Coronary artery (tissue), 2 donors: ENCODE results near the gene PI4K2A.

Experiments used
- DNase-seq: peaks from one replicate; pipeline ENCODE4 v3.0.0-alpha.2; 2017; ENCODE audit warnings: low spot score
- H3K27ac ChIP-seq, 2 donors: fragments of 200-600 bp; sonication (generic); one replicate each; pipeline ENCODE4 v1.5.1; 2016 to 2019
- H3K4me3 ChIP-seq: fragments of 200-600 bp; sonication (generic); 2 replicates; pipeline ENCODE4 v1.5.1; 2016; ENCODE audit warnings: mild to moderate bottlenecking, moderate library complexity
- TF ChIP-seq, protein P1 (sequence below): fragments of 200-600 bp; sonication (generic); IDR thresholded peaks from one replicate; pipeline ENCODE4 v1.5.1; 2019; ENCODE audit warnings: antibody characterized with exemption

The PI4K2A gene

GRCh38 chr10:97715259-97715874, 74.9 kb downstream of the PI4K2A start:
- DNase-seq: no peak
- peak overlapping the region; percentile 81 for H3K4me3 ChIP-seq
- peak overlapping the region; percentile 93 to 96 for H3K27ac ChIP-seq
- TF ChIP-seq, protein P1, sequence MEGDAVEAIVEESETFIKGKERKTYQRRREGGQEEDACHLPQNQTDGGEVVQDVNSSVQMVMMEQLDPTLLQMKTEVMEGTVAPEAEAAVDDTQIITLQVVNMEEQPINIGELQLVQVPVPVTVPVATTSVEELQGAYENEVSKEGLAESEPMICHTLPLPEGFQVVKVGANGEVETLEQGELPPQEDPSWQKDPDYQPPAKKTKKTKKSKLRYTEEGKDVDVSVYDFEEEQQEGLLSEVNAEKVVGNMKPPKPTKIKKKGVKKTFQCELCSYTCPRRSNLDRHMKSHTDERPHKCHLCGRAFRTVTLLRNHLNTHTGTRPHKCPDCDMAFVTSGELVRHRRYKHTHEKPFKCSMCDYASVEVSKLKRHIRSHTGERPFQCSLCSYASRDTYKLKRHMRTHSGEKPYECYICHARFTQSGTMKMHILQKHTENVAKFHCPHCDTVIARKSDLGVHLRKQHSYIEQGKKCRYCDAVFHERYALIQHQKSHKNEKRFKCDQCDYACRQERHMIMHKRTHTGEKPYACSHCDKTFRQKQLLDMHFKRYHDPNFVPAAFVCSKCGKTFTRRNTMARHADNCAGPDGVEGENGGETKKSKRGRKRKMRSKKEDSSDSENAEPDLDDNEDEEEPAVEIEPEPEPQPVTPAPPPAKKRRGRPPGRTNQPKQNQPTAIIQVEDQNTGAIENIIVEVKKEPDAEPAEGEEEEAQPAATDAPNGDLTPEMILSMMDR: no peak

DNA sequence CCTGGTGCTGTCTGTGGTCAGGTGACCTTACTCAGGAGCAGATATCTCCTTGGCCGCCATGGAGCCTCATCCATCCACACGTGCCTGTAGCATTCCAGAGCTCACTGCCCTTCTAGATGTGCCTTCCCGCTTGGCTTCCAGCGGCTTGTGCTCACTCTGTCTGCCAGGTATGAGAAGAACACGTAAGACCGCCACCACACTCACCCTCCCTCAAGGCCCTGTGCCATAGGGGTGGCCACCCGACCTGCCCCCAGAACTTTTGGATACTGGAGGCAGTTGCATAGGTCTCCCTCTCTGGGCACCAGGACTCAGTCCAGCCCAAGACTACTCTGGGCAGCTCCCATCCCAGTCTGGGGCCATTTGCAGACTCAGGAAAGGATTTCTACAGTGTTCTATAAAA, 77.2 kb downstream of the PI4K2A start:
- H3K27ac ChIP-seq: peak overlapping the region; percentile 93 to 96
- TF ChIP-seq, protein P1: no peak
- DNase-seq: no peak
- H3K4me3 ChIP-seq: no peak overlapping the region

DNA sequence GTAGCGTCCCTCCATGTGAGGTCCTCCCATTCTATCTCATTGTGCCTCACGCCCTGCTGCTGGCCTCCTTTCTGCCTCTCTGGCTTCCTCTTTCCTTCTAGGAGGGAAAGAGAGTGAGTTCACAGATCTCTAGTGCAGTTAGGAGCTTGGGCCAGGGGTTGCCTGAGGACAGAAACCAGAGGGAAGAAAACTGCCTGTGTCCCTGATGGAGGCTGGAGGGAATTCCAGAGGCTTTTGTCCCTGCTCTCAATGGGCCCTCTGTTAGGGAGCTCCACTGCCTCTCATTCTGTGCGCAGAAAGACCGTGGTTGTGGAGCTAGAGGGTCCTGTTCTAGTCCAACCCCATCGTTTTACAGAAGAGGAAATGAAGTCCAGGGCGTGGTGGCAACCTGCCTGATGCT, 77.7 kb downstream of the PI4K2A start:
- Histone ChIP-seq H3K27ac (peak overlapping the region; percentile 93 to 96), H3K4me3 (peak overlapping the region; percentile 4)
- DNase-seq: no peak
- TF ChIP-seq, protein P1: no peak

GRCh38 chr10:97718659-97719142, 78.2 kb downstream of the PI4K2A start:
- TF ChIP-seq, protein P1: no peak
- no peak for DNase-seq
- peak overlapping the region; percentile 4 for H3K4me3 ChIP-seq
- peak overlapping the region; percentile 93 to 96 for H3K27ac ChIP-seq

DNA sequence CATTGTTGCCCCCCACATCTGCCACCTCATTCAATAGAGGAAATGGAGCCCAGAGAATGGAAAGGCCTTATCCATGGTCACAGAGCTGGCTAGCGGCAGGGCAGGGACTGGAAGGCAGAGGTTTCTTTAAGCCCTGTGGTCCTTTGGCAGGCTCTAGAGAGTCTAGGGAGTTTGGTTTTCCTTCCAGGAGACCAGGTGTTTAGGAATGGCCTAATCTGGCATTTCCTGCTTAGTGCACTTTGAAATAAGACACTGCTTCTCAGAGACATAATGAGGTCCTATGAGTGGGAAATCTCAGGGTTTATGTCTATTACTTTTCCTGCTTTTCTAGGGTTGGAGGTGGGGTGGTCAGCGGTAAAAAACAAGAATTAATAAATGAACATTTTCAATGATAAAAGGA, 79.1 kb downstream of the PI4K2A start:
- H3K27ac ChIP-seq: peak overlapping the region in 1 of 2 donors; percentile 96
- DNase-seq: no peak
- no peak overlapping the region for H3K4me3 ChIP-seq
- TF ChIP-seq, protein P1: no peak

GRCh38 chr10:97721871-97722780, 81.7 kb downstream of the PI4K2A start:
- H3K4me3 ChIP-seq: no peak overlapping the region
- no peak for DNase-seq
- no peak overlapping the region for H3K27ac ChIP-seq
- TF ChIP-seq, protein P1: no peak
